H9 (cell line): ENCODE results near the gene MZT2A. TPM values are rescaled to one million over a fixed set of nuclear protein-coding genes. Genes with fewer than 3 reads are reported as not detected.
"Not testable (repeated sequence)": the region's sequence is repeated elsewhere in the genome, so short reads cannot be mapped to it uniquely, and the experiment has no call there.

Experiments used
- DNase-seq: peaks from one replicate; pipeline ENCODE4 v3.0.0-alpha.2; 2017
- H2AFZ ChIP-seq: one replicate; pipeline ENCODE4 v1.6.1; 2013; ENCODE audit warnings: mild to moderate bottlenecking, low read length, control low read depth, moderate library complexity
- H2AK5ac ChIP-seq: 2 replicates; pipeline ENCODE4 v1.6.1; 2013; ENCODE audit warnings: low read length, control low read depth, mixed read lengths; ENCODE audit not compliant: insufficient read length
- H2BK120ac ChIP-seq: one replicate; pipeline ENCODE4 v1.6.1; 2013; ENCODE audit warnings: low read depth, mild to moderate bottlenecking, low read length, control low read depth, inconsistent platforms; ENCODE audit not compliant: poor library complexity, severe bottlenecking
- H2BK12ac ChIP-seq: 2 replicates; pipeline ENCODE4 v1.6.1; 2013; ENCODE audit warnings: low read length, control low read depth, mixed read lengths, low read depth; ENCODE audit not compliant: insufficient read length
- H2BK15ac ChIP-seq: 2 replicates; pipeline ENCODE4 v1.6.1; 2013; ENCODE audit warnings: low read depth, low read length, control low read depth
- H2BK20ac ChIP-seq: one replicate; pipeline ENCODE4 v1.6.1; 2013; ENCODE audit warnings: low read depth, mild to moderate bottlenecking, low read length, control low read depth, inconsistent platforms; ENCODE audit not compliant: poor library complexity, severe bottlenecking
- H2BK5ac ChIP-seq: 2 replicates; pipeline ENCODE4 v1.6.1; 2013; ENCODE audit warnings: low read length, control low read depth, mixed read lengths; ENCODE audit not compliant: insufficient read length
- H3K14ac ChIP-seq: 2 replicates; pipeline ENCODE4 v1.6.1; 2013; ENCODE audit warnings: low read length, control low read depth; ENCODE audit not compliant: insufficient read depth
- H3K18ac ChIP-seq: 2 replicates; pipeline ENCODE4 v1.6.1; 2013; ENCODE audit warnings: low read depth, mild to moderate bottlenecking, mixed read lengths, low read length, control low read depth; ENCODE audit not compliant: insufficient read length
- H3K23ac ChIP-seq: 2 replicates; pipeline ENCODE4 v1.6.1; 2013; ENCODE audit warnings: low read length, control low read depth, mixed read lengths, low read depth; ENCODE audit not compliant: insufficient read length
- H3K23me2 ChIP-seq: 2 replicates; pipeline ENCODE4 v1.6.1; 2013; ENCODE audit warnings: low read depth, mild to moderate bottlenecking, mixed read lengths, low read length, control low read depth; ENCODE audit not compliant: insufficient read length, poor library complexity, severe bottlenecking
- H3K27ac ChIP-seq: 2 replicates; pipeline ENCODE4 v1.5.1; 2013; ENCODE audit warnings: low read length, control low read depth, mixed read lengths, low read depth; ENCODE audit not compliant: insufficient read length
- H3K27me3 ChIP-seq: 2 replicates; pipeline ENCODE4 v1.6.1; 2013; ENCODE audit warnings: low read length, control low read depth, inconsistent platforms; ENCODE audit not compliant: insufficient read depth
- H3K4ac ChIP-seq: 2 replicates; pipeline ENCODE4 v1.6.1; 2013; ENCODE audit warnings: low read depth, mild to moderate bottlenecking, control low read depth, inconsistent platforms, low read length, moderate library complexity
- H3K4me1 ChIP-seq: 2 replicates; pipeline ENCODE4 v1.6.1; 2013; ENCODE audit warnings: low read length, control low read depth, inconsistent platforms; ENCODE audit not compliant: insufficient read depth
- H3K4me2 ChIP-seq: 2 replicates; pipeline ENCODE4 v1.6.1; 2013; ENCODE audit warnings: low read length, control low read depth, mixed read lengths; ENCODE audit not compliant: insufficient read length, insufficient read depth
- H3K56ac ChIP-seq: 2 replicates; pipeline ENCODE4 v1.6.1; 2013; ENCODE audit warnings: low read depth, mild to moderate bottlenecking, mixed read lengths, low read length, control low read depth; ENCODE audit not compliant: insufficient read length
- H3K79me1 ChIP-seq: 2 replicates; pipeline ENCODE4 v1.6.1; 2013; ENCODE audit warnings: low read depth, mild to moderate bottlenecking, moderate library complexity, low read length, control low read depth, inconsistent platforms; ENCODE audit not compliant: insufficient read depth, poor library complexity, severe bottlenecking
- H3K79me2 ChIP-seq: 2 replicates; pipeline ENCODE4 v1.6.1; 2013; ENCODE audit warnings: low read length, control low read depth, inconsistent platforms; ENCODE audit not compliant: insufficient read depth
- H3K9ac ChIP-seq: 2 replicates; pipeline ENCODE4 v1.6.1; 2013; ENCODE audit warnings: low read length, control low read depth, mixed read lengths; ENCODE audit not compliant: insufficient read length; ENCODE audit errors: extremely low read depth
- H3K9me3 ChIP-seq: one replicate; pipeline ENCODE4 v1.6.1; 2013; ENCODE audit warnings: low read depth, low read length, inconsistent platforms; ENCODE audit not compliant: control insufficient read depth
- H3T11ph ChIP-seq: one replicate; pipeline ENCODE4 v1.6.1; 2013; ENCODE audit warnings: mild to moderate bottlenecking, low read length, control low read depth, inconsistent platforms
- H4K20me1 ChIP-seq: one replicate; pipeline ENCODE4 v1.6.1; 2013; ENCODE audit not compliant: control insufficient read depth, insufficient read length, insufficient read depth
- H4K5ac ChIP-seq: 2 replicates; pipeline ENCODE4 v1.6.1; 2013; ENCODE audit warnings: low read depth, mild to moderate bottlenecking, mixed read lengths, low read length, control low read depth; ENCODE audit not compliant: insufficient read length
- H4K8ac ChIP-seq: replicated peaks from 2 replicates; pipeline ENCODE4 v1.6.1; 2013; ENCODE audit warnings: low read length, control low read depth, mixed read lengths, low read depth; ENCODE audit not compliant: insufficient read length
- H4K91ac ChIP-seq: 2 replicates; pipeline ENCODE4 v1.6.1; 2013; ENCODE audit warnings: low read depth, mild to moderate bottlenecking, moderate library complexity, mixed read lengths, low read length, control low read depth; ENCODE audit not compliant: insufficient read length
- H3K27ac Mint-ChIP-seq, 3 experiments: 2 replicates in 2 of 3; 3 replicates in 1 of 3; pipeline ENCODE4 v1.8.0; 2020 to 2021; ENCODE audit warnings: mixed read lengths in 3 of 3, mild to moderate bottlenecking in 1 of 3, moderate library complexity in 1 of 3
- H3K27me3 Mint-ChIP-seq: 2 replicates; pipeline ENCODE4 v1.8.0; 2021; ENCODE audit warnings: low read depth, mild to moderate bottlenecking, moderate library complexity, mixed read lengths
- H3K36me3 Mint-ChIP-seq, 3 experiments: 2 replicates in 2 of 3; 3 replicates in 1 of 3; pipeline ENCODE4 v1.8.0; 2020 to 2021; ENCODE audit warnings: low read depth in 3 of 3, mixed read lengths in 3 of 3; ENCODE audit not compliant: insufficient read depth in 1 of 3
- H3K4me1 Mint-ChIP-seq, 2 experiments: 2 replicates each; pipeline ENCODE4 v1.8.0; 2020; ENCODE audit warnings: mixed read lengths in 2 of 2
- H3K4me3 Mint-ChIP-seq, 2 experiments: 2 replicates in 1 of 2; 3 replicates in 1 of 2; pipeline ENCODE4 v1.8.0; 2020 to 2021; ENCODE audit warnings: mild to moderate bottlenecking in 2 of 2, mixed read lengths in 2 of 2, moderate library complexity in 1 of 2
- H3K9me3 Mint-ChIP-seq, 2 experiments: 2 replicates in 1 of 2; 3 replicates in 1 of 2; pipeline ENCODE4 v1.8.0; 2020; ENCODE audit warnings: mild to moderate bottlenecking in 2 of 2, mixed read lengths in 2 of 2, moderate library complexity in 1 of 2
- CTCF ChIP-seq: fragments of 200-600 bp; sonication (generic); conservative IDR thresholded peaks from 3 replicates; pipeline ENCODE4 v1.8.0; 2021; ENCODE audit warnings: antibody characterized with exemption, mild to moderate bottlenecking
- WGBS: extraction: QIAGEN DNeasy Blood & Tissue Kit; methylation state at CpG from one replicate; pipeline ENCODE4 v1.1.7; 2013; ENCODE audit warnings: missing lambda C conversion rate, low lambda C conversion rate, mixed read lengths; ENCODE audit not compliant: insufficient read length; ENCODE audit errors: extremely low coverage; 5-methylcytosine and 5-hydroxymethylcytosine counted together
- total RNA-seq: library from RNA; stranded (reverse); gene quantifications from 2 replicates; pipeline ENCODE4 v1.2.1, GENCODE V29; 2021

Gene MZT2A
- total RNA-seq, 1 experiment from 2014 or later = 127 TPM

GRCh38 chr2:131488306-131489205, 3.6 kb downstream of the MZT2A start:
- no peak overlapping the region for H3T11ph ChIP-seq
- H3K23me2 ChIP-seq = peaks cover 1% of the 10 kb centered on the region
- H3K4me1 ChIP-seq = no peaks in the 10 kb centered on the region
- no peak overlapping the region for H2AK5ac ChIP-seq
- H3K14ac ChIP-seq = no peak overlapping the region
- H2BK120ac ChIP-seq = no peak overlapping the region
- no peak overlapping the region for H3K27ac ChIP-seq
- no peaks in the 10 kb centered on the region for H3K9me3 ChIP-seq
- H2BK12ac ChIP-seq = no peak overlapping the region
- Mint-ChIP-seq H3K4me1 (peaks cover 3 to 13% of the 10 kb centered on the region in 2 experiments; a peak in 3 of 4 replicates), H3K27ac (no peak overlapping the region), H3K9me3 (peaks cover 0 to 2% of the 10 kb centered on the region in 2 experiments; a peak in 1 of 5 replicates), H3K36me3 (peaks cover 5 to 20% (median 19%) of the 10 kb centered on the region in 3 experiments; a peak in 6 of 7 replicates), H3K4me3 (no peak overlapping the region; a peak in 1 of 5 replicates), H3K27me3 (no peaks in the 10 kb centered on the region)
- no peak overlapping the region for H4K5ac ChIP-seq
- H3K56ac ChIP-seq = no peak overlapping the region
- H3K79me2 ChIP-seq = peaks cover 4% of the 10 kb centered on the region; the same call in 1 of the 2 replicates
- no peaks in the 10 kb centered on the region for H3K79me1 ChIP-seq
- no peak overlapping the region for H4K91ac ChIP-seq
- TF ChIP-seq CTCF = no peak
- DNase-seq = no peak
- H3K27me3 ChIP-seq = no peaks in the 10 kb centered on the region
- no peak overlapping the region for H3K9ac ChIP-seq
- WGBS = no CpG with 5 or more reads among the region's 14 CpGs
- H2AFZ ChIP-seq = no peak overlapping the region
- H4K20me1 ChIP-seq = no peaks in the 10 kb centered on the region
- no peak overlapping the region for H3K4ac ChIP-seq
- H3K4me2 ChIP-seq = no peak overlapping the region
- H2BK5ac ChIP-seq = no peak overlapping the region
- H3K18ac ChIP-seq = no peak overlapping the region
- H2BK20ac ChIP-seq = no peak overlapping the region
- H2BK15ac ChIP-seq = no peak overlapping the region
- no peak overlapping the region for H3K23ac ChIP-seq
- H4K8ac ChIP-seq = no peak overlapping the region

- not testable (repeated sequence) for H3K79me2 ChIP-seq, H4K5ac ChIP-seq, H4K20me1 ChIP-seq, H3K27me3 Mint-ChIP-seq, H3K9me3 Mint-ChIP-seq, H4K8ac ChIP-seq, H4K91ac ChIP-seq, H2BK120ac ChIP-seq, H3K56ac ChIP-seq, H3K79me1 ChIP-seq, H2BK12ac ChIP-seq, H2BK20ac ChIP-seq, DNase-seq, H3K4me3 Mint-ChIP-seq, H3K4me1 ChIP-seq, H3K4ac ChIP-seq, H3K14ac ChIP-seq, H3T11ph ChIP-seq, H3K9ac ChIP-seq, H3K27me3 ChIP-seq, H2AK5ac ChIP-seq, H3K27ac ChIP-seq, H3K18ac ChIP-seq, H3K23ac ChIP-seq, H3K4me2 ChIP-seq, H2AFZ ChIP-seq, H3K9me3 ChIP-seq, H3K23me2 ChIP-seq, H2BK15ac ChIP-seq, H2BK5ac ChIP-seq
- peak overlapping the region in 2 of 3 experiments; percentile 48 to 75; a peak in 2 of 7 replicates for H3K27ac Mint-ChIP-seq
- no CpG with 5 or more reads among the region's 14 CpGs for WGBS
- peaks cover 3 to 11% of the 10 kb centered on the region in 2 experiments; a peak in 3 of 4 replicates for H3K4me1 Mint-ChIP-seq
- H3K36me3 Mint-ChIP-seq = peaks cover 11 to 25% (median 24%) of the 10 kb centered on the region in 3 experiments; a peak in 6 of 7 replicates
Observed at GRCh38 chr2:131486201-131486902, 5.8 kb downstream of the MZT2A start.
